Hematopoietic multipotent progenitor cell treated with erythropoietin and hydrocortisone succinate and interleukin-3 and kit ligand, for 8 days (in vitro differentiated cells): Measurements from ENCODE around the gene BIRC5.
A peak's percentile ranks its signal among the peaks of the same experiment; 100 is the strongest.

Source experiments
- DNase-seq: peaks from one replicate; pipeline ENCODE4 v3.0.0-alpha.2; 2015

Gene BIRC5

GRCh38 chr17:78184351-78184750 is 29.7 kb upstream of the BIRC5 start:
- no peak for DNase-seq

- DNase-seq: no peak
Measured at GRCh38 chr17:78184868-78185267, 29.2 kb upstream of the BIRC5 start.

GRCh38 chr17:78185981-78186691 is 27.9 kb upstream of the BIRC5 start:
- DNase-seq: peak; percentile 75

- DNase-seq: peak; percentile 97
Measured at GRCh38 chr17:78186692-78187595, 27.1 kb upstream of the BIRC5 start, which contains the start of the genes AFMID and TK1. Gene AFMID (plus strand): TSS chr17:78187362. CDS start chr17:78187371, 9 bp downstream. Gene TK1 (minus strand): TSS chr17:78187052. CDS start chr17:78186994, 58 bp downstream.

- no peak for DNase-seq
Measured at GRCh38 chr17:78196716-78197115, 17.3 kb upstream of the BIRC5 start.

- DNase-seq: no peak
Measured at GRCh38 chr17:78197147-78197832, 16.8 kb upstream of the BIRC5 start.

- DNase-seq: no peak
Measured at GRCh38 chr17:78200451-78200850, 13.6 kb upstream of the BIRC5 start.

GRCh38 chr17:78202666-78203065 is 11.4 kb upstream of the BIRC5 start:
- DNase-seq: no peak

- DNase-seq: no peak
Measured at GRCh38 chr17:78204387-78205123, 9.5 kb upstream of the BIRC5 start.

GRCh38 chr17:78205124-78205775 is 8.8 kb upstream of the BIRC5 start:
- no peak for DNase-seq

GRCh38 chr17:78206298-78206697 is 7.8 kb upstream of the BIRC5 start:
- no peak for DNase-seq

- no peak for DNase-seq
Measured at GRCh38 chr17:78208486-78208885, 5.6 kb upstream of the BIRC5 start.

- DNase-seq: no peak
Measured at GRCh38 chr17:78210111-78210510, 3.9 kb upstream of the BIRC5 start.

- no peak for DNase-seq
Measured at GRCh38 chr17:78211032-78211431, 3.0 kb upstream of the BIRC5 start.

GRCh38 chr17:78214706-78215061 is 631 bp downstream of the BIRC5 start:
- peak; percentile 28 for DNase-seq

GRCh38 chr17:78219396-78220150 is 5.5 kb downstream of the BIRC5 start:
- no peak for DNase-seq

- DNase-seq: no peak
Measured at GRCh38 chr17:78223061-78223460, 9.0 kb downstream of the BIRC5 start.

- DNase-seq: no peak
Measured at GRCh38 chr17:78223765-78224164, 9.7 kb downstream of the BIRC5 start.

- DNase-seq: no peak
Measured at GRCh38 chr17:78224231-78225087, 10.4 kb downstream of the BIRC5 start.
